Small intestine (tissue), 7 donors: ENCODE measurements around the gene CRKL. TPM values are rescaled to one million over a fixed set of nuclear protein-coding genes. Genes with fewer than 3 reads are reported as not detected.
A peak's percentile ranks its signal among the peaks of the same experiment; 100 is the strongest.
"Not testable (repeated sequence)": the region's sequence is repeated elsewhere in the genome, so short reads cannot be mapped to it uniquely, and the experiment has no call there.

Experiments used
- DNase-seq, 2 donors: peaks; one replicate each; pipeline versions ENCODE4 v3.0.0 to v3.0.0-alpha.2; 2013
- FAIRE-seq: peaks from 2 replicates; lab custom pipeline; 2012; peaks lifted over from hg19 to GRCh38; lab: Jason Lieb, UNC
- H3K27ac ChIP-seq, 3 donors: one replicate each; pipeline ENCODE4 v1.5.1; 2013; ENCODE audit warnings: low read length in 2 of 3, mild to moderate bottlenecking in 2 of 3, control low read depth in 1 of 3, inconsistent platforms in 1 of 3, low read depth in 1 of 3, moderate library complexity in 1 of 3
- H3K27me3 ChIP-seq, 3 donors: one replicate each; pipeline ENCODE4 v1.6.1; 2013; ENCODE audit warnings: low read length in 3 of 3, inconsistent platforms in 1 of 3; ENCODE audit not compliant: control insufficient read depth in 3 of 3, insufficient read depth in 3 of 3
- H3K36me3 ChIP-seq, 3 donors: one replicate each; pipeline ENCODE4 v1.6.1; 2013; ENCODE audit warnings: low read length in 3 of 3, inconsistent platforms in 1 of 3, low read depth in 1 of 3, mild to moderate bottlenecking in 1 of 3, moderate library complexity in 1 of 3; ENCODE audit not compliant: control insufficient read depth in 3 of 3, insufficient read depth in 2 of 3
- H3K4me1 ChIP-seq, 3 donors: one replicate each; pipeline ENCODE4 v1.6.1; 2013; ENCODE audit warnings: low read length in 2 of 3, inconsistent platforms in 1 of 3, low read depth in 1 of 3, mild to moderate bottlenecking in 1 of 3, moderate library complexity in 1 of 3; ENCODE audit not compliant: control insufficient read depth in 3 of 3, insufficient read depth in 2 of 3
- H3K4me3 ChIP-seq, 3 donors: one replicate each; pipeline ENCODE4 v1.5.1; 2013; ENCODE audit warnings: low read length in 3 of 3, control low read depth in 1 of 3, inconsistent platforms in 1 of 3, low read depth in 1 of 3, mild to moderate bottlenecking in 1 of 3, moderate library complexity in 1 of 3
- H3K9me3 ChIP-seq, 2 donors: one replicate each; pipeline ENCODE4 v1.6.1; 2013; ENCODE audit warnings: low read depth in 1 of 2, low read length in 1 of 2; ENCODE audit not compliant: control insufficient read depth in 2 of 2, insufficient read depth in 1 of 2
- WGBS, 3 donors: extraction: QIAGEN DNeasy Blood & Tissue Kit; methylation state at CpG; one replicate each; pipeline ENCODE4 v1.1.7; 2013; 5-methylcytosine and 5-hydroxymethylcytosine counted together
- polyA plus RNA-seq, 4 donors: library from polyadenylated mRNA; stranded (reverse) in 3 of 4; unstranded in 1 of 4; fragments of 200-250 nt in 3 of 4; fragments of 120-200 nt in 1 of 4; gene quantifications; one replicate each; pipeline versions ENCODE4 v1.2.1 to v1.2.3, GENCODE V29; 2013
- donor health status: healthy with polysubstance abuse.
- donor health status: control.
- donor health status: control.
- donor health status: Bipolar disorder and iron deficiency.
- donor health status: healthy.

The CRKL gene
- polyA plus RNA-seq, 4 donors, result 18.6 to 57.8 (median 22.0) TPM

DNA sequence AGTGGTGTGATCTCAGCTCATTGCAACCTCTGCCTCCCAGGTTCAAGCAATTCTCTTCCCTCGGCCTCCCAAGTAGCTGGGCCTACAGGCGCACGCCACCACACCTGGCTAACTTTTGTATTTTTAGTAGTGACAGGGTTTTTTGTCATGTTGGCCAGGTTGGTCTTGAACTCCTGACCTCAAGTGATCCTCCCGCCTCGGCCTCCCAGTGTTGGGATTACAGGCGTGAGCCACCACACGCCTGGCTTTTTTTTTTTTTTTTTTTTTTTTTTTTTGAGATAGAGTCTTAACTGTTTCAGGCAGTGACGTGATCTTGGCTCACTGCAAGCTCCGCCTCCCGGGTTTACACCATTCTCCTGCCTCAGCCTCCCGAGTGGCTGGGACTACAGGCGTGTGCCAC is 13.2 kb downstream of the CRKL start:
- not testable (repeated sequence) for H3K4me3 ChIP-seq, DNase-seq, FAIRE-seq, H3K4me1 ChIP-seq, H3K27me3 ChIP-seq, H3K9me3 ChIP-seq, H3K27ac ChIP-seq
- peaks cover 0 to 39% (median 7%) of the 10 kb centered on the region in 3 donors for H3K36me3 ChIP-seq
- 92 to 95% (median 94%) methylated on average over 10 to 12 of the region's 12 CpGs for WGBS, 3 donors

DNA sequence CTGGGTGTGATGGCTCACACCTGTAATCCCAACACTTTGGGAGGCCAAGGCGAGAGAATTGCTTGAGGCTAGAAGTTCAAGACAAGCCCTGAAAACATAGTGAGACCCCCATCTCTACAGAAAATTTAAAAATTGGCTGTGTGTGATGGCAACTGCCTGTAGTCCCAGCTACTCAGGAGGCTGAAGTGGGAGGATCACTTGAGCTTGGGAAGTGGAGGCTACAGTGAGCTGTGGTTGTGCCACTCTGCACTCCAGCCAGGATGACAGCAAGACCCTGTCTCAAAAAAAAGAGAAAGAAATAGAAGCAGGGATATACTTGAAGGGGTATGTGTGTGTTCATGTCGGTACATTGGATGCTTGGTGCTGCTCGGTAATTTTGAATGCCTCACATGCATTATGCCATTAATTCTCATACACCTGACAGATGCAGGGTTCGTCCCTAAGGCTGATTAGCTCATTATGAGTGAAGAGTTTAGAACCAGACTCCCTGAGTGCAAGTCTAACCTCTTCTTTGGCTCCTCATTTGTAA is 14.0 kb downstream of the CRKL start:
- H3K27ac ChIP-seq, result no peak overlapping the region
- H3K9me3 ChIP-seq, result no peaks in the 10 kb centered on the region
- WGBS, 3 donors, result 78 to 88% (median 87%) methylated on average over 4 of the region's 4 CpGs
- no peaks in the 10 kb centered on the region for H3K27me3 ChIP-seq
- peaks cover 0 to 44% (median 10%) of the 10 kb centered on the region in 3 donors for H3K36me3 ChIP-seq
- H3K4me3 ChIP-seq, result no peak overlapping the region
- FAIRE-seq (no peak), DNase-seq (no peak)
- H3K4me1 ChIP-seq, result peaks cover 0 to 2% (median 1%) of the 10 kb centered on the region in 3 donors

DNA sequence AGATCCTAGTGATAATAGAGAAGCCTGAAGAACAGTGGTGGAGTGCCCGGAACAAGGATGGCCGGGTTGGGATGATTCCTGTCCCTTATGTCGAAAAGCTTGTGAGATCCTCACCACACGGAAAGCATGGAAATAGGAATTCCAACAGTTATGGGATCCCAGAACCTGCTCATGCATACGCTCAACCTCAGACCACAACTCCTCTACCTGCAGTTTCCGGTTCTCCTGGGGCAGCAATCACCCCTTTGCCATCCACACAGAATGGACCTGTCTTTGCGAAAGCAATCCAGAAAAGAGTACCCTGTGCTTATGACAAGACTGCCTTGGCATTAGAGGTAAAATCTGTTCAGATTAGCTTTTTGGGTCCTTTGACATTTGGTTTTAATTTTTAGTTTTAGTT is 16.7 kb downstream of the CRKL start:
- no peak overlapping the region for H3K27ac ChIP-seq
- no peak overlapping the region for H3K4me3 ChIP-seq
- no peaks in the 10 kb centered on the region for H3K9me3 ChIP-seq
- WGBS, 3 donors, result 90 to 96% (median 93%) methylated on average over 7 of the region's 7 CpGs
- peaks cover 4 to 16% (median 8%) of the 10 kb centered on the region in 3 donors for H3K4me1 ChIP-seq
- DNase-seq (no peak), FAIRE-seq (no peak)
- no peaks in the 10 kb centered on the region for H3K27me3 ChIP-seq
- peaks cover 0 to 45% (median 10%) of the 10 kb centered on the region in 3 donors for H3K36me3 ChIP-seq

DNA sequence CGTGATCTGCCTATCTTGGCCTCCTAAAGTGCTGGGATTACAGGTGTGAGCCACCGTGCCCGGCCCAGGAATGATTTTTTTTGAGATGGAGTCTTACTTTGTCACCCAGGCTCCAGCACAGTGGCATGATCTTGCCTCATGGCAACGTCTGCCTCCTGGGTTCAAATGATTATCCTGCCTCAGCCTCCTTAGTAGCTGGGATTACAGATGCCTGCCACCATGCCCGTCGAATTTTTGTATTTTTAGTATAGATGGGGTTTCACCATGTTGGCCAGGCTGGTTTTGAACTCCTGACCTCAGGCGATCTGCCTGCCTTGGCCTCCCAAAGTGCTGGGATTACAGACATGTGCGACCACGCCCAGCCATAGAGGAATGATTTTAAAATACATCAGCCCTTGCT is 17.8 kb downstream of the CRKL start:
- not testable (repeated sequence) for FAIRE-seq, H3K27ac ChIP-seq, H3K27me3 ChIP-seq, H3K9me3 ChIP-seq, H3K4me3 ChIP-seq, DNase-seq
- Histone ChIP-seq H3K4me1 (peaks cover 5 to 23% (median 8%) of the 10 kb centered on the region in 3 donors), H3K36me3 (peaks cover 0 to 50% (median 10%) of the 10 kb centered on the region in 3 donors)
- WGBS, 3 donors, result 82 to 87% (median 84%) methylated on average over 9 of the region's 9 CpGs

DNA sequence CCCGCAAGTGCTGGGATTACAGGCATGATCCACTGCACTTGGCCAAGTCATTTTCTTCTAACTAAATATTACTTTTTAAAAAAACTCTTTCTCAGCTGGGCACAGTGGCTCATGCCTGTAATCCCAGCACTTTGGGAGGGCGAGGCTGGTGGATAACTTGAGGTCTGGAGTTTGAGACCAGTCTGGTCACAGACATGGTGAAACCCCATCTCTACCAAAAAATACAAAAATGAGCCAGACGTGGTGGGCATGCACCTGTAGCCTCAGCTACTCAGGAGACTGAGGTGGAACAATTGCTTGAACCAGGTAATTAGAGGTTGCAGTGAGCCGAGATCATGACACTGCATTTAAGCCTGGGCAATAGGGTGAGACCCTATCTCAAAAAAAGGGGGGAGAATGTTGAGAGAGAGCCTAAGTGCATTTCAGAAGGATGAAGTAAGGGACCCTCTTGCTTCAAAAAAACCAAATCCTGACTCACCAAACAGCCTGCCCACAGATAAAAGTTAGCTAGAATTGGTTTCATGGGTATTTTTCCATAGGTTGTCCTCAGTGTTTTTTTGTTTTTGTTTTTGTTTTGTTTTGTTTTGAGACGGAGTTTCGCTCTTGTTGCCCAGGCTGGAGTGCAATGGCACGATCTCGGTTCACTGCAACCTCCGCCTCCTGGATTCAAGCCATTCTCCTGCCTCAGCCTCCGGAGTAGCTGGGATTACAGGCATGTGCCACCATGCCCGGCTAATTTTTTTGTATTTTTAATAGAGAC is 18.8 kb downstream of the CRKL start:
- H3K36me3 ChIP-seq, result peaks cover 0 to 50% (median 10%) of the 10 kb centered on the region in 3 donors
- not testable (repeated sequence) for H3K9me3 ChIP-seq, H3K27ac ChIP-seq, H3K4me3 ChIP-seq, FAIRE-seq, H3K27me3 ChIP-seq, DNase-seq
- 70 to 84% (median 77%) methylated on average over 11 of the region's 11 CpGs for WGBS, 3 donors
- peaks cover 8 to 32% (median 11%) of the 10 kb centered on the region in 3 donors for H3K4me1 ChIP-seq

DNA sequence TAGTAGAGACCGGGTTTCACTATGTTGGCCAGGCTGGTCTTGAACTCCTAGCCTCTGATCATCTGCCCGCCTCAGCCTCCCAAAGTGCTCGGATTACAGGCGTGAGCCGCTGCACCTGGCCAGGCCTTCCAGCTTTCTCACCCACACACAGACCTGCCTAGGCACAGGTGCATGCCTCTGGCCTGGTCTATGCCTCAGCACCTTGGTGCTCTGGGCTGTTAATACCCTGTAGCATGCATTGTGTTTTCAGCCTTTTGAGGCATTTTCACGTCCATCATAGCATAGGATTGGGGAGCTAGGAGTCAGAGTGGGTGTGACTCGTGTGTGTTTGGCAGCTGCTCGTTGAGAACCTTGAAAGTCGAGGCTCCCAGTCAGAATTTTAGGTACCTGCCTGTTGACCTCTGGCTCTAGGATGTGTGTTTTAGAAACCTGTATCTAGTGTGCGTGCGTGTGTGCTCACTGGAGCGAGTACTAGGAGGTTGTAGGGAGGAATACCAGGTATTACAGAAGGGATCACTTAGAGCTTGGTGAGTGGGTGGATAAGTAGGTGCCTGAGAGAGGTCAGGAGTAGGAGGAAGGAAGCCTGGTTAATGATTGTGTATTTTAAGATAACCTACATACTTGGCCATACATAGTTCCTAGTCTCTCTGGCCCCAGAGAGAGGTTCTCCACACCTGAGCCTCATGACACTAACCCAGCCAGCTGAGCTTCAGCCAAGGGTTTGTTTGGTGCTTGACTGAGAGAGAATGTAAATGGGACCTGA is 20.0 kb downstream of the CRKL start:
- Histone ChIP-seq H3K36me3 (peaks cover 0 to 52% (median 10%) of the 10 kb centered on the region in 3 donors), H3K9me3 (no peaks in the 10 kb centered on the region), H3K27me3 (no peaks in the 10 kb centered on the region), H3K4me1 (peaks cover 11 to 39% (median 11%) of the 10 kb centered on the region in 3 donors), H3K4me3 (no peak overlapping the region), H3K27ac (peak overlapping the region; percentile 51 to 79 (median 55))
- WGBS, 3 donors, result 23 to 57% (median 38%) methylated on average over 12 of the region's 12 CpGs
- FAIRE-seq (no peak), DNase-seq (peak; percentile 76 to 79)

DNA sequence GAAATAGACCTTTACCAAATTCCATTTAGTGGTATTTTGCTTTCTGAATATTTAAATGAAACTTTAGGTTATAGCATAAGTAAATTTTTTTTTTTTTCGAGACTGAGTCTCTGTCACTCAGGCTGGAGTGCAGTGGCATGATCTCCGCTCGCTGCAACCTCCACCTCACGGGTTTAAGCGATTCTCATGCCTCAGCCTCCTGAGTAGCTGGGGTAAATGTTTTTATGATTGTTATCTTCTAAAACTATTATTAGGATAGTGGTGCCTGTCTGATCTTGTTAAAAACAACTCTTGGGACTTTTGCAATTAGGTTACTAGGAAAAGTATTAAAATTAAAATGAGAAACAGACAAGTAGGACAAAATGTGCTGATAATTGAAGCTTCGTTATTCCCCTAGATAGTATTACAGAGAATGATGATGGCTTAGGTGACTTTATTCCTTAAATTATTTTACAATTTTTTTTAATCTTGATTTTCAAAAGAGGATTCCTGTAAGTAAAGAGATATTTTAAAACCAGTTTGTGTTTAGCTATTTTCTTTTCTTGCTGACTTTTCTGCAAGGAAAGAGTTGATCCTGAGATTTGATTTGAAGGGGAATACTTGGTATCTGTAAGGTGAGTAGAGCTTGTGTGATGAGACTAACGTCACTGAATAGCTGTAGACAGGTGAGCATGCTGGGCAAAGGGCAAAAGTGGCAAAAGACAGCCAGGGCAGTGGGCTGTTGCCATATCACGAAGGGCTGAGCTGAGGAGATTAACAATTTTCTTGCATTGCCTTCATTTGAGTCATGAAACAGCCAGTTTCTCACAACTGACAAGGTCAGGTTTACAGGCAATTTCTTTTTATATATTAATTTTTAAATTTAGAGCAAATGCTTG is 20.8 kb downstream of the CRKL start:
- no peak for FAIRE-seq
- H3K27ac ChIP-seq, result peak overlapping the region in 2 of 3 donors; percentile 55 to 79
- DNase-seq, result peak; percentile 67 to 73

More for the DNA sequence above, 20.8 kb downstream of the CRKL start:
- peaks cover 11 to 39% (median 11%) of the 10 kb centered on the region in 3 donors for H3K4me1 ChIP-seq
- no peak overlapping the region for H3K4me3 ChIP-seq
- no peaks in the 10 kb centered on the region for H3K27me3 ChIP-seq
- WGBS, 3 donors, result 46 to 75% (median 62%) methylated on average over 8 of the region's 8 CpGs
- H3K9me3 ChIP-seq, result no peaks in the 10 kb centered on the region
- H3K36me3 ChIP-seq, result peaks cover 0 to 50% (median 10%) of the 10 kb centered on the region in 3 donors
